HCT116 (cell line): ENCODE measurements around the gene GFI1B. TPM values are rescaled to one million over a fixed set of nuclear protein-coding genes. Genes with fewer than 3 reads are reported as not detected.
A peak's percentile ranks its signal among the peaks of the same experiment; 100 is the strongest.
"Not testable (repeated sequence)": the region's sequence is repeated elsewhere in the genome, so short reads cannot be mapped to it uniquely, and the experiment has no call there.

Experiments used
- ATAC-seq: fragments of 200-7000 bp; cut with Tn5 transposase; 2 replicates; pipeline ENCODE4 v1.9.1; 2020; ENCODE audit warnings: mild to moderate bottlenecking, moderate library complexity
- BruUV-seq: library from RNA; stranded (reverse); fragments of 400-500 nt; replicated peaks from 2 replicates; lab custom pipeline; 2021; lab: Mats Ljungman, UMichigan
- CTCF ChIA-PET: fragments of 300-600 bp; sonication (Branson Sonifier 250); formaldehyde crosslinking; loops from one replicate; lab custom pipeline; 2021; ENCODE audit warnings: antibody characterized with exemption; lab: Charles Lee
- POLR2A ChIA-PET: fragments of 300-600, 350-600 bp; sonication (Branson Sonifier 250); formaldehyde crosslinking; loops from one replicate; lab custom pipeline; 2021; ENCODE audit warnings: antibody characterized with exemption; lab: Charles Lee
- RAD21 ChIA-PET, 2 experiments: fragments of 300-600 bp; sonication (Branson Sonifier 250); formaldehyde crosslinking; loops; one replicate each; lab custom pipeline; 2023; ENCODE audit warnings: low total read pairs in 2 of 2; ENCODE audit not compliant: uncharacterized antibody in 2 of 2, unreplicated experiment in 2 of 2, low non-redundant PET in 1 of 2; lab: Charles Lee
- DNase-seq: peaks from one replicate; pipeline ENCODE4 v3.0.0-alpha.2; 2010; ENCODE audit warnings: low read depth, low spot score
- H2AFZ ChIP-seq: fragments of 200-600 bp; shearing (Covaris generic), sonication (generic); 2 replicates; pipeline ENCODE4 v1.6.1; 2017; ENCODE audit warnings: low read depth, mixed run types, mixed read lengths, antibody characterized with exemption, low read length; ENCODE audit not compliant: poor library complexity, severe bottlenecking
- H3K27ac ChIP-seq: 2 replicates; pipeline ENCODE4 v1.5.1; 2012; ENCODE audit warnings: low read depth, low read length
- H3K27me3 ChIP-seq: fragments of 200-600 bp; sonication (generic); 2 replicates; pipeline ENCODE4 v1.6.1; 2016; ENCODE audit warnings: mixed run types, low read length, mixed read lengths; ENCODE audit not compliant: insufficient read depth
- H3K36me3 ChIP-seq, 2 experiments: fragments of 200-500 bp in 1 of 2; fragments of 200-600 bp in 1 of 2; sonication (Bioruptor generic) in 1 of 2; sonication (generic) in 1 of 2; 2 replicates each; pipeline versions ENCODE4 v1.5.1 to v1.6.1; 2014 to 2016; ENCODE audit warnings: low read length in 2 of 2, inconsistent platforms in 1 of 2, mixed read lengths in 1 of 2, mixed run types in 1 of 2; ENCODE audit not compliant: insufficient read depth in 2 of 2, control insufficient read depth in 1 of 2
- H3K4me1 ChIP-seq, 2 experiments: fragments of 200-600 bp in 1 of 2; sonication (generic) in 1 of 2; 2 replicates each; pipeline versions ENCODE4 v1.5.1 to v1.6.1; 2012 to 2017; ENCODE audit warnings: low read length in 2 of 2, inconsistent platforms in 1 of 2, mild to moderate bottlenecking in 1 of 2, mixed read lengths in 1 of 2, mixed run types in 1 of 2, moderate library complexity in 1 of 2; ENCODE audit not compliant: insufficient read depth in 2 of 2, control insufficient read depth in 1 of 2
- H3K4me2 ChIP-seq: fragments of 200-600 bp; sonication (generic); 2 replicates; pipeline ENCODE4 v1.6.1; 2017; ENCODE audit warnings: mixed run types, low read length, mixed read lengths
- H3K4me3 ChIP-seq, 2 experiments: fragments of 200-600 bp in 1 of 2; sonication (generic) in 1 of 2; replicated peaks in 1 of 2; 2 replicates each; pipeline ENCODE4 v1.5.1; 2011 to 2016; ENCODE audit warnings: low read length in 2 of 2, control low read depth in 1 of 2, low read depth in 1 of 2, mild to moderate bottlenecking in 1 of 2, mixed read lengths in 1 of 2, mixed run types in 1 of 2
- H3K79me2 ChIP-seq: fragments of 200-600 bp; sonication (generic); 2 replicates; pipeline ENCODE4 v1.6.1; 2017; ENCODE audit warnings: mild to moderate bottlenecking, mixed run types, low read length, moderate library complexity, mixed read lengths; ENCODE audit not compliant: insufficient read depth
- H3K9ac ChIP-seq: fragments of 200-600 bp; sonication (generic); 2 replicates; pipeline ENCODE4 v1.6.1; 2016; ENCODE audit warnings: low read length, mixed read lengths
- H3K9me2 ChIP-seq: fragments of 200-600 bp; sonication (generic), shearing (Covaris generic); 2 replicates; pipeline ENCODE4 v1.6.1; 2017; ENCODE audit warnings: mixed run types, mild to moderate bottlenecking, moderate library complexity; ENCODE audit not compliant: insufficient read depth
- H3K9me3 ChIP-seq, 2 experiments: fragments of 200-500 bp in 1 of 2; fragments of 200-600 bp in 1 of 2; sonication (Bioruptor generic) in 1 of 2; sonication (generic) in 1 of 2; 2 replicates each; pipeline ENCODE4 v1.6.1; 2014 to 2017; ENCODE audit warnings: low read length in 2 of 2, mixed read lengths in 2 of 2, inconsistent platforms in 1 of 2, low read depth in 1 of 2, mild to moderate bottlenecking in 1 of 2, mixed run types in 1 of 2, moderate library complexity in 1 of 2; ENCODE audit not compliant: control insufficient read depth in 1 of 2, insufficient read depth in 1 of 2
- H4K20me1 ChIP-seq: fragments of 200-600 bp; sonication (generic), shearing (Covaris generic); 2 replicates; pipeline ENCODE4 v1.6.1; 2017; ENCODE audit warnings: mixed run types, mild to moderate bottlenecking, moderate library complexity; ENCODE audit not compliant: insufficient read depth
- ATF3 ChIP-seq: IDR thresholded peaks from 2 replicates; pipeline ENCODE4 v1.6.1; 2012
- CTCF ChIP-seq, 3 experiments: fragments of 200-600 bp in 1 of 3; sonication (generic) in 1 of 3; IDR thresholded peaks in 2 of 3; conservative IDR thresholded peaks in 1 of 3; 2 replicates each; pipeline ENCODE4 v1.5.1; 2012 to 2017; ENCODE audit warnings: low read depth in 2 of 3, low read length in 2 of 3, antibody characterized with exemption in 1 of 3, borderline replicate concordance in 1 of 3, control low read depth in 1 of 3, mild to moderate bottlenecking in 1 of 3, mixed read lengths in 1 of 3, mixed run types in 1 of 3, moderate library complexity in 1 of 3; ENCODE audit not compliant: insufficient read depth in 1 of 3
- EZH2 ChIP-seq: fragments of 200-600 bp; sonication (generic); IDR thresholded peaks from 2 replicates; pipeline ENCODE4 v1.6.1; 2017; ENCODE audit warnings: antibody characterized with exemption, mixed run types
- FOSL1 ChIP-seq: IDR thresholded peaks from 2 replicates; pipeline ENCODE4 v1.6.1; 2012; ENCODE audit warnings: low read depth
- POLR2A ChIP-seq: IDR thresholded peaks from 2 replicates; pipeline ENCODE4 v1.7.0; 2011; ENCODE audit warnings: borderline replicate concordance; ENCODE audit not compliant: insufficient read depth, insufficient read length; ENCODE audit errors: extremely low read depth
- POLR2AphosphoS5 ChIP-seq: IDR thresholded peaks from 2 replicates; pipeline ENCODE4 v1.6.1; 2011; ENCODE audit warnings: mild to moderate bottlenecking, low read depth, low read length, moderate library complexity
- REST ChIP-seq: IDR thresholded peaks from 2 replicates; pipeline ENCODE4 v1.6.1; 2012; ENCODE audit warnings: low read depth
- TCF7L2 ChIP-seq: IDR thresholded peaks from 2 replicates; pipeline ENCODE4 v1.7.0; 2011; ENCODE audit warnings: borderline replicate concordance, inconsistent platforms; ENCODE audit not compliant: insufficient read depth, insufficient read length; ENCODE audit errors: extremely low read depth
- ZBTB33 ChIP-seq: IDR thresholded peaks from 2 replicates; pipeline ENCODE4 v1.6.1; 2011; ENCODE audit warnings: mild to moderate bottlenecking, low read length, moderate library complexity; ENCODE audit not compliant: insufficient replicate concordance; ENCODE audit errors: extremely low read depth
- ZFX ChIP-seq: fragments of 450-650 bp; IDR thresholded peaks from 2 replicates; pipeline ENCODE4 v1.6.1; 2017
- intact Hi-C: fragments of 100-400 bp; cut with micrococcal nuclease; formaldehyde crosslinking; loops from 2 replicates; pipeline ENCODE4 v1.10.0; 2022
- total RNA-seq: library from RNA; stranded (reverse); gene quantifications from one replicate; pipeline ENCODE4 v1.2.1, GENCODE V29; 2021; ENCODE audit not compliant: unreplicated experiment

The GFI1B gene
- total RNA-seq, 1 experiment from 2014 or later = 0.20 TPM

GRCh38 chr9:132989414-132989996 is 11.0 kb downstream of the GFI1B start:
- Histone ChIP-seq H4K20me1 (no peaks in the 10 kb centered on the region), H3K9me3 (no peaks in the 10 kb centered on the region), H3K4me1 (peaks cover 0 to 14% of the 10 kb centered on the region in 2 experiments; a peak in 2 of 4 replicates), H3K9me2 (no peaks in the 10 kb centered on the region), H3K27ac (no peak overlapping the region), H3K36me3 (no peaks in the 10 kb centered on the region), H2AFZ (no peak overlapping the region), H3K79me2 (no peaks in the 10 kb centered on the region), H3K27me3 (peaks cover 7% of the 10 kb centered on the region; the same call in 1 of the 2 replicates), H3K4me3 (no peak overlapping the region), H3K4me2 (no peak overlapping the region), H3K9ac (no peak overlapping the region)
- ChIA-PET POLR2A (no interaction called here), RAD21 (no interaction called here), CTCF (no interaction called here)
- no TSS peak for BruUV-seq
- intact Hi-C loops = no loop called here
- peak; percentile 12; the same call in 1 of the 2 replicates for ATAC-seq
- TF ChIP-seq POLR2AphosphoS5 = no peak
- no peak for TF ChIP-seq POLR2A
- no peak for TF ChIP-seq TCF7L2
- TF ChIP-seq ATF3 = no peak
- no peak for TF ChIP-seq CTCF (IDR thresholded peaks at IDR 0.05 in 2 of 3, conservative IDR thresholded peaks at IDR 0.05 in 1 of 3; ENCODE audit: borderline replicate concordance in 1 of 3, insufficient read depth in 1 of 3, low read depth in 2 of 3, low read length in 2 of 3)
- no peak for TF ChIP-seq FOSL1
- TF ChIP-seq EZH2 = no peak
- TF ChIP-seq REST = no peak
- TF ChIP-seq ZBTB33 = no peak
- no peak for TF ChIP-seq ZFX
- no peak for DNase-seq

DNA sequence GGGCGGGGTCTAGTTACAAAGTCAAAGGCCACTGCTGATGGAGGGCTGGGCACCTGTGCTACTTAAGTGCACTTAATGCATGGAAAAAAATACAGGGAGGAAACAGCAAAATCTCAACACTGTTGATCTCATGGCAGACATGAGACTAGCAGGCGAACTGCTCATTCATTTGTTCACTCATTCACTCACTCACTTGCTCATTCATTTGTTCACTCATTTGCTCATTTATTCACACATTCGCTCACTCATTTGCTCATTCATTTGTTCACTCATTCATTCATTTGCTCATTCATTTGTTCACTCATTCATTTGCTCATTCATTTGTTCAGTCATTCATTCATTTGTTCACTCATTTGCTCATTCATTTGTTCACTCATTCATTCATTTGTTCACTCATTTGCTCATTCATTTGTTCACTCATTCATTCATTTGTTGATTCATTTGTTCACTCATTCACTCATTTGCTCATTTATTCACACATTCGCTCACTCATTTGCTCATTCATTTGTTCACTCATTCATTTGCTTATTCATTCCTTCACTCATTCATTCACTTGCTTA is 11.6 kb downstream of the GFI1B start:
- H4K20me1 ChIP-seq, H3K27ac ChIP-seq, H3K4me3 ChIP-seq, H3K9me2 ChIP-seq, DNase-seq, H3K9me3 ChIP-seq, intact Hi-C loops, H3K4me2 ChIP-seq, RAD21 ChIA-PET, CTCF ChIA-PET, H2AFZ ChIP-seq, H3K9ac ChIP-seq, POLR2A ChIA-PET, H3K36me3 ChIP-seq, BruUV-seq, H3K27me3 ChIP-seq, H3K79me2 ChIP-seq: not testable (repeated sequence)
- peaks cover 0 to 17% of the 10 kb centered on the region in 2 experiments; a peak in 2 of 4 replicates for H3K4me1 ChIP-seq
- ATAC-seq = peak; percentile 13; the same call in 1 of the 2 replicates
